GM19025 (cell line): ENCODE results near the gene VEPH1.

Source experiments
- ATAC-seq: cut with Tn5 transposase; IDR thresholded peaks from one replicate; pipeline ENCODE4 v1.9.1; 2021; ENCODE audit warnings: mild to moderate bottlenecking, low read depth, moderate library complexity; ENCODE audit not compliant: unreplicated experiment

Gene VEPH1

DNA sequence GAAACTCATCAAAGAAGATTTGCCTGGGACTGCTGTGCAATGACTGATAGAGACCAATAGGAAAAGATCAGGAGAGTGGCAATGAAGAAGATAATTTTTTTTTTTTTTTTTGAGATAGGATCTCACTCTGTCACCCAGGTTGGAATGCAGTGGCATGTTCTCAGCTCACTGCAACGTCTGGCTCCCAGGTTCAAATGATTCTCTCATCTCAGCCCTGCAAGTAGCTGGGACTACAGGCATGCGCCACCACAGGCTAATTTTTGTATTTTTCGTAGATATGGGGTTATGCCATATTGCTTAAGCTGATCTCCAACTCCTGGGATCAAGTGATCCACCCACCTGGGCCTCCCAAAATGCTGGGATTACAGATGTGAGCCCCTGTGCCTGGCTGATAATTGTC, 226.4 kb downstream of the VEPH1 start:
- ATAC-seq: no peak

DNA sequence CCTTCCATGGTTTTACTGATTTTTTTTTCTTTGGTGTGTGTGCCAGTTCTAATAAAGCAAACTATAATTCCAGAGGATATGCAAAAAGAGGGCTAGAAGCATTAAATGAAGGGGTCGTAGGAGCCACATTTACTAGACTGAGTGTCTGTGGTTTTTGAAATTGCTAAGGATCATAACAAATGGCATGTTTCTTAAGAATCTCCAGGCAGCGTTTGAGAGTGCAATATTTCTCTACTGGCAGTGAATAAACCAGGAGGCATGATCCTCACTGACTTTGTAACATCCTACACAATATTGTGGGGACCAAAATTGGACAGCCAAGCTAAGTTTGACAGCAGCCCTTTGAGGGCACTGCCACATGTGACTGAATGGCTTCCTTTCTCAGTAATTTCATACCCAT, 227.4 kb downstream of the VEPH1 start:
- ATAC-seq: no peak

DNA sequence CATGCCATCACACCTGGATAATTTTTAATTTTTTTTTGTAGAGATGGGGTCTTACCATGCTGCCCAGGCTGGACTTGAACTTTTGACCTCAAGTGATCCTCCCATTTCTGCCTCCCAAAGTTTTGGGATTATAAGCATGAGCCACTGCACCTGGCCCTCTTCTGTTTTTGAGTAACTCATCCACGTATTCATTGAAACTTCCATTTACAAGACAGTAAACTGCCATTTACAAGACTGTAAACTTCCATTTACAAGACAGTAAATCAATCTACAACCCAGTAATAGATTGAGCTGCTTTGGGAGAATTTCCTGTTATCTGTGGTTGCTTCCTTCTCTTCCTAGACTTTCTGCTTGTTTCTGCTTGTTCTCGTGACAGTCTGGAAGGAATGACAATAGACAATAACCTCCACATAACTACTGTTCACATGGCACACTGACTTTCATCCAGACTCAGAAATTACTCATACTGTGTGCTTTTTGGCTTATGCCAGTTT, 228.5 kb downstream of the VEPH1 start:
- no peak for ATAC-seq

DNA sequence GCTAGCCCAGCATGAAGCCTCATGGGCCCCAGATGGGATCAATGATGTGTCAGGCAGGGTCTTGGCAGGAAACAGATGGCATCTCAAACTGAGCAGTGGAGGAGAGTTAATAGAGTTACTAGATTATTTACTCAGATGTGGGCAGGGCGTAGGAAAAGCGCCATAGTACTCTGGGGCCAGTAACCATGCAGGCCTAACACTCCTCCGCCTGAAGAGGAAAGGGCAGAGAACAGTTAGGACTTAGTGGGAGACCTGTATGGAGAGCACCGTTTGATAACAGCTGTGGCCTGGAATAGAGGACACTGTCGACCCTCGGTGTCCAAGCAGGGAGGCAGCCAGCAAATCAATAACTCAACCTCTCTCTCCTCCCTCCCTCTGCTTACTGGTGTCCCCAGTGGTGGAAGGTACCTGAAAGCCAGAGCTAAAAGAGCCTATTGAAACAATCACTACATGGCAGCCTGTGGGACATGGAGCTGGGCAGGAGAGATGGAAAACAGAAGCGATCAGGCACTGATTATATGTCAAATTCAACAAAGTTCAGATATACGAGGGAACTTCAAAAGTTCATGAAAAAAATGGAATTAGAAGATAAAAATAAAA, 231.8 kb downstream of the VEPH1 start:
- ATAC-seq: no peak

DNA sequence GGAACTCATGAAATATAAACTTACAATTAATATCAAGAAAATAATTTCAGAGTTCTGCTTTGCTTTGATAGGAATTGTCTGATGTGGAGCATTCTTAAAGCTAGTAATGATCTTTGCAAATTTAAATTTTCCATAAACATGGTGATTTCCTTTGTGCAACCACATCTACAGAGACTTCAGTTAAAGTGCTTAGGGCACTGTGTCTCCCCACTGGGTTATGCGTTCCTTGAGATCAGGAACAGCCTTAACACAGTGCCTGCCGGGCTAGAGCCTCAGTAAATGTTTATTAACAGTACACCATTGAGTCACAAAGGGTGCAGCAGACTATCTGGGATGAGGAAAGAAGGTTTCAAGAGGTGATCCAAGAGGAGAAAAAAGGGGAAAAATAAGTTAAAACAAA, 235.2 kb downstream of the VEPH1 start:
- no peak for ATAC-seq

DNA sequence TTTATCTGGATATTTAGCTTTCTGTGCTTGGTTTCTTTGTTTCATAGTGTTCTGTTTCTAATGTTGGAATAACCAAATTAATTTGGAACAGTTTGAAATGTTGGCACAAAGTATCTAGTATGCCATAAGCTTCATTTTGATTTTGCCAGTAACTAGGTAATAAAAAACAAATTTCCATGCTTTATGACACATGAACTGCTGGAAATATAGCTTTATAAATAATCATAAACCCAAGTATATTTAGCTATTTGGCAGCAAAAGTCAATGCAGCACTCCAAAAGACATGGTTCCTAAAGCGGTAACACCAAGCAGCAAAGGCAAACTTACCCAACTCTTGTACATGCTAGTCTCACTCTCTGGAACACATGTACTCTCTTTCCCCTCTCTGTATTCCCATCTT, 237.3 kb downstream of the VEPH1 start:
- ATAC-seq: no peak

DNA sequence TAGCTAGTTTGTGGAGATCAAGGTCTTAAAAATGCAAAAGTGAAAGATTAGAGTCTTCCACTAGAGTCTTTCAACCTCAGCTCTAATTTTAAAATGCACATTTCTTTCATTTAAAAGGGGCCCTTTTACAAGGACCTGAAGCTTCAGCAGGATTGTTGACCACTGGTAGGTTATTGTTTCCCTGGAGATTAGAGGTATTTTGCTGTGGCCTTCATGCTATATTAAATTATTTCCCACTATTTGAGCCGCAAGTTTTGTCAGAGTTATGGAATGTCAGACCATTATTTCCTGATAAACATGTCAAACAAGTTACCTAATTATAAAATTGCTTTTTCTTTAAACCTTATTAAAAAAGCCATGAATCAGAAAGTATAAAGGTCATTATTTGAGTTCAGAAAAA, 240.2 kb downstream of the VEPH1 start:
- no peak for ATAC-seq

DNA sequence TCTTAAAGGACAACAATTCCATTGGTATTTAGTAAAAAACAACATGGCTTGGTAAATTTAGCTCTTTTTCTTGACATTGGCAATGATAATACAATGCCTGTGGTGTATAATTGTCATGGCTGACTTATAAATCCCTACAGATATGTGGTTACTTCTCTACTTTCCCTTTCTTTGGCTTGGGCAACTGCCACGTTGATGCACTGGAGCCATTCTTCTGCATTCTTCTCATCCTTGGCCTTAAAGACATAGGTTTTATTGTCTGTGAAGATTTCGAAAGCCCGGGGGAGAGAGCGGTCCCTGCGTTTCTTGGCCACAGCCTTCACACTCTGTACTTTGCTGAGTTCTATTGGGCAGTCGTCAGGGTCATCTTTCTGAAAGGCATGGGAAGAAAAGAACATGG, 242.2 kb downstream of the VEPH1 start:
- ATAC-seq: no peak

DNA sequence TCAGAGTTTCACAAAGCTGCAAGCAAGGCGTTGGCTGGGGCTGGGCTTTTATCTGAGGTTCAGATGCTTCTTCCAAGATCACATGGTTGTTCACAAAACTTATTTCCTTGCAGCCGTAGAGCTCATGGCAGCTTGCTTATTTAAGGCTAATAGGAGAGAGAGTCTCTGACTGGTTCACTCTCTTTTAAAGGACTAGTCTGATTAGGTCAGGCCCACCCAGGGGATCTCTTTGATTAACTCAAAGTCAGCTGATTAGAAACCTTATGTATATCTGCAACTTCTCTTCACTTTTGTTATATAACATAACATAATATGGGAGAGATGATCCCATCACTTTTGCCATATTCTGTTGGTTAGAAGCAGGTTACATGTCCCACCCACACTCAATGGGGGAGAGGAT, 243.4 kb downstream of the VEPH1 start:
- no peak for ATAC-seq

DNA sequence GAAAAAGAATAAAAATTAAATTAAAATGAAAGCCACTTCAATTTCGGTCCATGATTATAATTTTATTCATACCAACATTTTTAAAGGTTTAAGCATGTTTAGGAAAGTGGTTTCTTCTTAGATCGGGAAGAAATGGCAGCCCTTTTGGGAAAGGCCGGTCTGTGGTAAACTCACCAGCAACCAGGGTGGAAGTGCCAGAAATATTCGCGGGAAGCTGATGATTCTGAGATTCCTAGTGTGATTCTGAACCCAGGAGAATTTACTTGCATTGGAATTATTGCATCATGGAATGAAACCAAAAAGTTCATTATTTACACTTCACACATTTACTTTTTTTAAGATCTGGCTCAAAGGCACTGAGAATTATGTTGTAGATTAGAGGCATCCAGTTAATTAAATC, 246.1 kb downstream of the VEPH1 start:
- ATAC-seq: no peak

DNA sequence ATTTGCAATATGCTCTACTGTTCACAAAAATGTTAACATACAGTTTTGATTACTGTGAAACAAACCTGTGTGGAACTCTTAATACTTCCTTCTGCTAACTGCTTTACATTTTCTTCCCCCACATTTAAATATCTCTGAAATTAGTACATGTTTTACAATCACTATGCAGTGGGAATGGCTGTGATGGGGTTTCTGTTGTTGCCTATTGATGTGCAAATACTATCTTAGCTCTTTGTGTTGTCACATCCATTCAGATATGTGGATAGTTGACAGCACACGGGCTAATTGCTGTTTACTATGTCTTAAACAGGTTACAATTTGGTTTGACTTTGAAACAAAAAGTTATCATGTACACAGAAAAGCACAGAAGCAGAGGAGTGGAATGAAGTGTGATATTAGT, 247.4 kb downstream of the VEPH1 start:
- no peak for ATAC-seq

DNA sequence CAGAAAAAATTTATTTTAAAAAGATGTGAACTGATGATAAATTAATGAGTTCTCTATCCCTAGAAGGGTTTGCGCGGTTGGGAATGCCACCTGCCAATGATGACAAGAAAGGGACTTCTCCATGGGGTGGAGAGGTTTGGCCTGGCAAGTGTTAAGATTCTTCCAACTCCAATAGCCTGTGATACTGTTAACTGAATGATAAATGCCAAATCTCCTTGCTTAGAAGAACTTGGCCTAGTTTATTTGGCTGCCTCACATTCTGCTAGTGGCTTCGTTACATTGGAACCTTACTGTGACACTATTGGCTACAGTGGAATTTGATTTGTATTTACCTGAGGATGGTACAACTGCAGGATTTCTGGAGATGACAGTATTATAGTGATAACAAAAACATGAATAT, 251.5 kb downstream of the VEPH1 start:
- ATAC-seq: no peak

DNA sequence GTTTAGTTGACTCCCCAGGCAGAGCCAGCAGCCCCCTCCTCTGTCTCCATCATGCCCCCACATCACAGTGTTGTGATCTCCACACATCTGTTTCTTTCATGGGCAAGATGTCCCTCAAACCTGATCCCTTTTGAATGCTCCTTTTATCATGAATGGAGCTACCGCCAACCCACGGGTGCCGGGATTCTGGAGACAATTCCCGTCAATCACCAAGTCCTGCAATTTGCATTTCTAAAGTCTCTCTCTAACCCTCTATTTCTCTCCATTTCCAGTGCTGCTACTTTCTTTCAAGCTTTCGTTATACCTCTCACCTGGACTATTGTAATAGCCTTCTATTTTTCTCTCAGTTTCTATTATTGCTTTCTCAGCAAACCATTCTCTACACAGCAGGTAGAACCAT, 253.6 kb downstream of the VEPH1 start:
- no peak for ATAC-seq

DNA sequence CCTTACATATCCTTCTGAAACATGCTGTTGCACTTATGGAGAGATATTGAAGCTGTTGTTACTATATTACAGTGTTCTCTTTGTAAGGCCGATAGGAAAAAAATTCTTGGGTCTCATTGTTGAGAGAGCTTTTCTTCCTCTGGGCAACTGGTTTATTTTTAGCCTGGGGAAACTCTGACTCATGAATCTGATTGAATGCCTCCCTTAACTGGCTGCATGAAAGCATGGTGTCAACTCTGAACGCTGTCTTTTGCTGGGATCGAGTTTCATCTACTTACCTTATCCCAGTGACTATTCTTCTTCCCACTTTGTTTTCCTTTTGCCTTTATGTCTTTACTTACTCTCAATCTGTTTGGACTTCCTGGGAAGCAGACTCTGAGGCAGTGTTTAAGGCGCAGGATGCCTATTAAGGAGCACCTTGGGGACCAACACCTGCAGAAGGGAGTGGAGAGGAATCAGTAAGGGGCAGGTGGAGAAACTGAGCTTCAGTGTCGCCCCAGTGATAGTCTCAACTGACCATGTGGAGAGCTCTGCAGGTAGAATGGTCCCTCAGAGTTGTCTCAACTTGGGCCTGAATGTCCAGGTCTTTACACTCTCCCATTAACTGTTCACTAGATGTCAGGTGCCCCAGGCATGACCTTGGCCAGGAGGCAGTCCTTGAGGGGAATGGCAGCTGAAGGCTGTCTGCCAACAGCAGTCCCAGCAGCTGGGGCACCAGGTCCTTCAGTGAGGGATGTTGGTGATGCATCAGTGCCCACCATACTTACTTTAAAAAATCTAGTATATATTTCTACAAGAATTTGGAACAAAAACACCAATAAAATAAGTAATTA, 254.4 kb downstream of the VEPH1 start:
- ATAC-seq: no peak

DNA sequence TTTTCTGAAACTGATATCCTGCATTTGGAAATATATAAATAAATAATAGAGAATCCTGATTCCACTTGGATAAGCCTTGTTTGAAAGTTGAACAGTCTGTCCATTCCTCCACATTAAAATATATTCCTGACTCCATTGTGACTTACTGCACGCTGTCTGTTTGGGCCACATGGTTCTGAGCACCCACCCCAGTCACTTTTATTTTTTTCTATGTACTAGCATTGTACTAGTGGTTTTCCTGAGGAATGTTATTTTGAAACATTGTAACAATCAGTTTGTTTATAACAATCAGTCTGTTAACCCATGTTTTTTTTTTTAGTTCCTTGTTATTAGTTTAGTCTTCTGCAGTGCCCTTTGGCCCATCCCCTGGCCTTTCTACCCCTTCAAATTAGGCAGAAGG, 255.8 kb downstream of the VEPH1 start:
- ATAC-seq: no peak

DNA sequence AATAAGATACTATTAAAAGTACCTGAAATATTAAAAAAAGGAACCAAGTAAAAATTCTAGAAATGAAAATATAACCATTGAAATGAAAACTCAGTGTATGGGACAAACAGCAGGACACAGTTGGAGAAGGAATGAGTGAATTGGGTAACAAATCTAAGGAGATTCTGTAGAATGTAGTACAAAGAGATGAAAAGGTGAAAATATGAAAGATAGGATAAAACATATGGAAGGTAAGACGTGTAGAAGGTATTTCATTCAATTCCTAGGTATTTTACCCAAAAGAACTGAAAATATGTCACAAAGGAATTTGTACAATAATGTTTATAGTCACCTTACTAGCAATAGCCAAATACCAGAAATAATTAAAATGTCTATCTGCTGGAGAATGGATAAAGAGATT, 260.4 kb downstream of the VEPH1 start:
- ATAC-seq: no peak

DNA sequence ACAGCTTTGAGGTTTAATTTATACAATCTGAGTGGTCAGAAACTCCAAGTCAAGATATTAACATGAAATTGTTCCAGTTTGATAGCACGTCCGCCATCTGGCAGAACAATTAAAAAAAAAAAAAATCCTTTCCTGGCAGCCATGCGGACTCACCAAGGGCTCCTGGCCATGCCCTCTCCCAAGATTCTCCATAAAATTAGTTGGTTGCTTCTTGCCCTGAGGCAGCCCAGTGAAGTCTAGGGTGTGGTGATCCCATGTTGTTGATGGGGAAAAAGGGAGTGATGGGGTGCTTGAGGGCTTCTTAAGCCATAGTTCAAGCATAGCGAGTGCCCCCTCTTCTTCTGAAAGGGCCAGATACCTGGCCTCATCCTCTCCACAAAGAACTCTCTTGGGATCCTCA, 261.6 kb downstream of the VEPH1 start:
- ATAC-seq: no peak

DNA sequence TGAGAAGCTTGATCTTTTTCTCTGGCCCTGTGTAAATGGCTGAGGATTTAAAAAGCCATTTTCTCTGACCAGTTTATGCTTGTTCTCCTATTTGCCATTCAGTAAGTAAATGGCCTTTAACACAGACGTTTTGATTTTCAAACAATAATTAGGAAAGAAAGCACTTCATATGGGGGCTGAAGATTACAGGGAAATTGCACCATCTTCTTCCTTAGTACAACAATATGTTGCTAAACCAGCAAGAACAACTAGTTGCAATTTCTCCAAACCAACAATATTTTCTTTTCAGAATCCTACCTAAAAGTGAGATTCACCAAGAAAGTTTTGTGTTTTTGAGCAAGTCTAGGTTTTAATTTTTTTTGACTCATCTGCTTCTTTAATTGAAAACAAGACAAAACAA, 262.8 kb downstream of the VEPH1 start:
- ATAC-seq: no peak

DNA sequence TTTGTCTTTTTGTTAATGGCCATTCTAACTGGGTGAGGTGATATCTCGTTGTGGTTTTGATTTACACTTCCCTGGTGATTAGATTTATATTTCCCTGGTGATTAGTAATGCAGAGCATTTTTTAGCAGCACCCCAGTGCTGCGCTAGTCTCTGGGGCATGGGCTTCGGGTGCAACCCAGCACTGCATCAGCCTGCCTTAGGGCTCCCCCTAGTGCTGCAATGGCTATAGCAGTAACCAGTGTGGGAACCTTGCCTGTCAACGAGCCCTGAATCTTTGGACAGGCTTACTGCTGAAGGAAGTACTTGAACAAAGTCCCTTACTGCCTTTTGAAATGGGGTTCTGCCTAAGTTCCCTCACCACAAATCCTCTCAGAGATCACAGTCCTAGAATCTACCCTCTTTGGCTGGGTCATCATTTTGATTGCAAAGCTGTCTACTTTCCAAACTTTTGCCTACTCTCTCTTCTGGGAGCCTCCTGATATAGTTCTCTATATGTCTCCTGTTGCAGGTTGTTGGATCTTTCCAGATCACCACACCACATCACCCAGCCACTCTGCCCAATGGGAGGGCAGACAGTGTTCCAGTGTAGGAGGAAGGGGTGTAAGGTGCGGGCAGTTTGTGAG, 264.0 kb downstream of the VEPH1 start:
- ATAC-seq: peak; percentile 99

DNA sequence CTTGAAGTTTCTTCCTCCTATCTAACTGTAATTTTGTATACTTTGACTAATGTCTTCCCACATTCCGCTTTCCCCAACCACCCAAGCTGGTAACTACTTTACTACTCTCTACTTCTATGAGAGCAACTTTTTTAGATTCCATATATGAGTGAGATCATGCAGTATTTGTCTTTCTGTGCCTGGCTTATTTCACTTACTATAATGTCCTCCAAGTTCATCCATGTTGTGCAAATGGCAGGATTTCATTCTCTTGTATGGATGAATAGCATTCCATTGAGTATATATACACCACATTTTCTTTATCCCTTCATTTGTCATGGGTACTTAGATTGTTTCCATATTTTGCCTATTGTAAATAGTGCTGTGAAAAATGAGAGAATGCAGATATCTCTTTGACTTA, 264.8 kb downstream of the VEPH1 start:
- no peak for ATAC-seq

DNA sequence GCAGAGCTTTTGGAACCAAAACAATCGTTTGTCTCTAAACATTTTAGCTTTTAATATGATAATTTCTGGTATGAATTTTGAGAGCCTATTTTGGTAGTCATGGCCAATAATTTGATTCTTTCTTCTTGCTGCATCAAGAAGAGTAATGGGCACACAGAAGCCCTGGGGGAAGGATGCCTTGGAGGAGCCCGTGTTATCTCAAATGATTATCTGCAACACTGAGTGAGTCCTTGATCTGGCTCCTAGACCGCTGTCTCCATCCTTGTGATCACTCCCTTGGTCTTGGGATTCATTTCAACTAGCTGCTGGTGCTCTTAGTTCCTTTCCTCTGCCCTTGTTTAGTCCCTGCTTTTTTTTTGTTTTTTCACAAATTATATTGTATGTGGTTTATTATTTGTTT, 265.3 kb downstream of the VEPH1 start:
- ATAC-seq: no peak

DNA sequence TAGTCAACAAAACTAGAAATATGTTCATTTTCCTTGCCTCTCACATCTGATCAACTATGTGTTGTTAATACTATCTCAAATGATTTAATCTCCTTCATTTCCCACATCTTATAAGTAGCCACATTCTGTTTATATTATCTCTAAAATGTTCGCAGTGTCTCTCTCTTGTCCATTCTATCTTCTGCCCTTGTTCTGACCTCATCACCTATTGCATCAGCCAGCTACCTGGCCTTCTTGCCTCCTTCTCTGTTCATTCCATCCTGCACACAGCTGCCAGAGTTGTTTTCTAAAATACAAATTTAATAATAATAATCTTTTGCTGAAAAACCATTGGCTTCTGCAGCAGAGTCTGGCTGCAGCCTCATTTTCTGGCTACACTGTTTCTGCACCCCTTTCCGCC, 267.9 kb downstream of the VEPH1 start:
- no peak for ATAC-seq
